WTC11 (cell line): Measurements from ENCODE around the gene NUP214. TPM values are rescaled to one million over a fixed set of nuclear protein-coding genes. Genes with fewer than 3 reads are reported as not detected.
A peak's percentile ranks its signal among the peaks of the same experiment; 100 is the strongest.

ENCODE experiments used
- ATAC-seq: fragments of 200-7000 bp; cut with Tn5 transposase; 2 replicates; pipeline ENCODE4 v1.10.0; 2021; ENCODE audit warnings: mild to moderate bottlenecking, moderate library complexity
- CTCF ChIA-PET: fragments of 300-600 bp; sonication (Branson Sonifier 250); formaldehyde crosslinking; loops from one replicate; lab custom pipeline; 2021; ENCODE audit warnings: antibody characterized with exemption; lab: Charles Lee
- POLR2A ChIA-PET: fragments of 350-600 bp; sonication (Branson Sonifier 250); formaldehyde crosslinking; loops from one replicate; lab custom pipeline; 2021; ENCODE audit warnings: antibody characterized with exemption; lab: Charles Lee
- DNase-seq: peaks from one replicate; pipeline ENCODE4 v3.0.0; 2021; ENCODE audit warnings: low spot score
- H3K27ac Mint-ChIP-seq: 2 replicates; pipeline ENCODE4 v1.8.0; 2021; ENCODE audit warnings: mixed read lengths
- H3K27me3 Mint-ChIP-seq: 2 replicates; pipeline ENCODE4 v1.8.0; 2021; ENCODE audit warnings: low read depth, mild to moderate bottlenecking, moderate library complexity, mixed read lengths
- H3K36me3 Mint-ChIP-seq: 2 replicates; pipeline ENCODE4 v1.8.0; 2021; ENCODE audit warnings: mixed read lengths
- H3K4me1 Mint-ChIP-seq: 2 replicates; pipeline ENCODE4 v1.8.0; 2022; ENCODE audit warnings: mixed read lengths
- H3K4me3 Mint-ChIP-seq: 2 replicates; pipeline ENCODE4 v1.8.0; 2021; ENCODE audit warnings: mild to moderate bottlenecking, moderate library complexity, mixed read lengths
- H3K9me3 Mint-ChIP-seq: 2 replicates; pipeline ENCODE4 v1.8.0; 2021; ENCODE audit warnings: mixed read lengths
- AFF4 ChIP-seq: sonication (generic); formaldehyde crosslinking; IDR thresholded peaks from 2 replicates; pipeline ENCODE4 v1.8.1; 2023; ENCODE audit warnings: mild to moderate bottlenecking, missing genetic modification reagents, borderline replicate concordance
- ARID4B ChIP-seq: sonication (generic); formaldehyde crosslinking; IDR thresholded peaks from 2 replicates; pipeline ENCODE4 v1.8.0; 2023; ENCODE audit warnings: missing genetic modification reagents, mild to moderate bottlenecking, borderline replicate concordance
- E2F4 ChIP-seq: sonication (generic); formaldehyde crosslinking; IDR thresholded peaks from 2 replicates; pipeline ENCODE4 v1.8.1; 2022; ENCODE audit warnings: low read depth, mild to moderate bottlenecking, moderate library complexity, missing genetic modification reagents, borderline replicate concordance
- E2F5 ChIP-seq: sonication (generic); formaldehyde crosslinking; IDR thresholded peaks from 2 replicates; pipeline ENCODE4 v1.8.1; 2022; ENCODE audit warnings: mild to moderate bottlenecking, moderate library complexity, missing genetic modification reagents
- FOXK1 ChIP-seq: sonication (generic); formaldehyde crosslinking; IDR thresholded peaks from 2 replicates; pipeline ENCODE4 v1.8.0; 2022; ENCODE audit warnings: mild to moderate bottlenecking, moderate library complexity, missing genetic modification reagents
- GRHL2 ChIP-seq: fragments of 250-450 bp; sonication (Bioruptor Pico); IDR thresholded peaks from 2 replicates; pipeline ENCODE4 v1.8.0; 2022; ENCODE audit warnings: mild to moderate bottlenecking, moderate library complexity; ENCODE audit not compliant: insufficient replicate concordance, severe bottlenecking
- GTF2I ChIP-seq: fragments of 250-450 bp; sonication (Bioruptor Pico); conservative IDR thresholded peaks from 2 replicates; pipeline ENCODE4 v1.4.0; 2021; ENCODE audit warnings: mild to moderate bottlenecking
- NFE2L1 ChIP-seq: sonication (generic); formaldehyde crosslinking; IDR thresholded peaks from 2 replicates; pipeline ENCODE4 v1.8.1; 2023; ENCODE audit warnings: missing genetic modification reagents
- PREB ChIP-seq: sonication (generic); formaldehyde crosslinking; IDR thresholded peaks from 2 replicates; pipeline ENCODE4 v1.8.1; 2022; ENCODE audit warnings: mild to moderate bottlenecking, missing genetic modification reagents, moderate library complexity, borderline replicate concordance
- RELA ChIP-seq: sonication (generic); formaldehyde crosslinking; IDR thresholded peaks from 2 replicates; pipeline ENCODE4 v1.8.1; 2022; ENCODE audit warnings: missing genetic modification reagents, mild to moderate bottlenecking, borderline replicate concordance
- STAT6 ChIP-seq: sonication (generic); formaldehyde crosslinking; conservative IDR thresholded peaks from 2 replicates; pipeline ENCODE4 v1.8.1; 2023; ENCODE audit warnings: mild to moderate bottlenecking, low read depth, missing genetic modification reagents, moderate library complexity
- TCF7 ChIP-seq: sonication (generic); formaldehyde crosslinking; IDR thresholded peaks from 2 replicates; pipeline ENCODE4 v1.8.0; 2022; ENCODE audit warnings: mild to moderate bottlenecking, low read depth, missing genetic modification reagents, moderate library complexity
- TP53 ChIP-seq: sonication (generic); formaldehyde crosslinking; IDR thresholded peaks from 2 replicates; pipeline ENCODE4 v1.8.1; 2023; ENCODE audit warnings: mild to moderate bottlenecking, missing genetic modification reagents
- USF1 ChIP-seq: sonication (generic); formaldehyde crosslinking; IDR thresholded peaks from 2 replicates; pipeline ENCODE4 v1.8.0; 2022; ENCODE audit warnings: mild to moderate bottlenecking, missing genetic modification reagents
- ZNF219 ChIP-seq: sonication (generic); formaldehyde crosslinking; IDR thresholded peaks from 2 replicates; pipeline ENCODE4 v1.8.0; 2023; ENCODE audit warnings: missing genetic modification reagents, mild to moderate bottlenecking, borderline replicate concordance
- ZNF263 ChIP-seq: sonication (generic); formaldehyde crosslinking; IDR thresholded peaks from 2 replicates; pipeline ENCODE4 v1.8.1; 2022; ENCODE audit warnings: low read depth, mild to moderate bottlenecking, moderate library complexity, missing genetic modification reagents
- total RNA-seq: library from RNA; stranded (reverse); gene quantifications from 3 replicates; pipeline ENCODE4 v1.2.3, GENCODE V29; 2021

NUP214 gene
- total RNA-seq, 1 experiment from 2014 or later: 41.8 TPM

GRCh38 chr9:131095666-131096268, 29.6 kb upstream of the NUP214 start:
- no peak for TF ChIP-seq STAT6 (CRISPR knock-in tag)
- no peak for TF ChIP-seq RELA (CRISPR knock-in tag)
- no peak for TF ChIP-seq ZNF263 (CRISPR knock-in tag)
- TF ChIP-seq GRHL2: no peak
- TF ChIP-seq E2F5 (CRISPR knock-in tag): no peak
- no peak for TF ChIP-seq NFE2L1
- TF ChIP-seq GTF2I (CRISPR knock-in tag): no peak
- no peak for TF ChIP-seq TCF7 (CRISPR knock-in tag)
- no peak for TF ChIP-seq E2F4 (CRISPR knock-in tag)
- TF ChIP-seq AFF4 (CRISPR knock-in tag): no peak
- no peak for TF ChIP-seq USF1 (CRISPR knock-in tag)
- Mint-ChIP-seq H3K9me3 (no peaks in the 10 kb centered on the region), H3K27ac (peak overlapping the region; percentile 11), H3K36me3 (peaks cover 2% of the 10 kb centered on the region; the same call in 1 of the 2 replicates), H3K4me1 (peaks cover 44% of the 10 kb centered on the region), H3K27me3 (peaks cover 6% of the 10 kb centered on the region), H3K4me3 (peak overlapping the region; percentile 70)
- CTCF ChIA-PET: interaction anchor here (0.5 to 4.1 kb wide), 7 partner anchors 11 to 43 kb away, joined by 3 to 18 read pairs (median 4); partner anchors contain the start of gene NUP214
- ATAC-seq: no peak
- POLR2A ChIA-PET: interaction anchor here (2.1 kb wide), 1 partner anchor 30 kb away, joined by 5 read pairs; the partner anchor contains the start of gene NUP214
- no peak for DNase-seq

GRCh38 chr9:131096269-131097125, 28.9 kb upstream of the NUP214 start, which contains the start of gene AIF1L:
AIF1L (plus strand) TSS chr9:131096531; CDS start chr9:131096630, 99 bp downstream.
- Mint-ChIP-seq H3K27me3 (peaks cover 6% of the 10 kb centered on the region), H3K27ac (peak within 1 kb of the TSS; percentile 84), H3K9me3 (no peaks in the 10 kb centered on the region), H3K4me3 (peak within 1 kb of the TSS; percentile 79), H3K4me1 (peaks cover 46% of the 10 kb centered on the region), H3K36me3 (peaks cover 2% of the 10 kb centered on the region; the same call in 1 of the 2 replicates)
- ChIA-PET POLR2A (interaction anchor here (0.6 to 2.1 kb wide), 4 partner anchors 9 to 253 kb away, joined by 3 to 22 read pairs (median 4); partner anchors contain the start of gene NUP214), CTCF (interaction anchor here (0.6 to 4.1 kb wide), 9 partner anchors 12 to 240 kb away, joined by 3 to 18 read pairs (median 4); partner anchors contain the start of gene NUP214)
- ATAC-seq: peak; percentile 70
- peak; percentile 93 for DNase-seq
- TF ChIP-seq ARID4B (CRISPR knock-in tag) (peak; percentile 0; the same call in 1 of the 2 replicates), PREB (no peak), FOXK1 (CRISPR knock-in tag) (peak; percentile 69; the same call in 1 of the 2 replicates), ZNF219 (CRISPR knock-in tag) (no peak), TP53 (CRISPR knock-in tag) (no peak)
